Mucosa of descending colon (tissue), 3 donors: ENCODE measurements around the gene EDNRA. TPM values are rescaled to one million over a fixed set of nuclear protein-coding genes. Genes with fewer than 3 reads are reported as not detected.

Source experiments
- ATAC-seq: fragments of 200-7000 bp; cut with Tn5 transposase; one replicate; pipeline ENCODE4 v1.9.1; 2020; ENCODE audit warnings: mild to moderate bottlenecking, moderate library complexity
- DNase-seq, 3 donors: peaks; one replicate each; pipeline ENCODE4 v3.0.0-alpha.2; 2020
- H3K36me3 ChIP-seq: fragments of 200-600 bp; one replicate; pipeline ENCODE4 v1.8.0; 2021; ENCODE audit warnings: low read depth, mild to moderate bottlenecking
- H3K4me1 ChIP-seq: fragments of 200-600 bp; one replicate; pipeline ENCODE4 v1.8.0; 2021; ENCODE audit warnings: low read depth, mild to moderate bottlenecking
- H3K4me3 ChIP-seq: fragments of 200-600 bp; one replicate; pipeline ENCODE4 v1.8.0; 2021; ENCODE audit warnings: mild to moderate bottlenecking
- H3K9me3 ChIP-seq: fragments of 200-600 bp; one replicate; pipeline ENCODE4 v1.8.0; 2021; ENCODE audit warnings: mild to moderate bottlenecking
- CTCF ChIP-seq: fragments of 200-600 bp; IDR thresholded peaks from one replicate; pipeline ENCODE4 v1.8.0; 2022; ENCODE audit warnings: antibody characterized with exemption, mild to moderate bottlenecking
- intact Hi-C, 2 donors: fragments of 100-400 bp; cut with DNase I in 1 of 2; cut with micrococcal nuclease in 1 of 2; formaldehyde crosslinking; loops; one replicate each; pipeline versions ENCODE4 v1.11.0 to v1.11.1; 2022; cut with DNase I, micrococcal nuclease
- total RNA-seq, 3 donors: library from RNA; stranded (reverse); fragmentation: NEBNext Ultra II Directional in 2 of 3; extraction: Animal tissue kit (Norgen Biotek cat#: 25700) in 2 of 3; gene quantifications; one replicate each; pipeline versions ENCODE4 v1.2.1 to v1.2.4, GENCODE V29; 2021 to 2023
- donor health status: DM: no; HTN: no; CAD: no; lungs with moderate emphysema.
- donor health status: DM: no; HTN: no; CAD: no.
- donor health status: DM: no; HTN: yes; CAD: no.

Gene EDNRA
- total RNA-seq, 3 donors from 2014 or later, result 0.72 to 1.6 (median 1.6) TPM

- TF ChIP-seq CTCF, result no peak
- DNase-seq (no peak), ATAC-seq (no peak)
- intact Hi-C loops, result no loop called here
- H3K4me3 ChIP-seq, result no peak overlapping the region
- no peaks in the 10 kb centered on the region for H3K4me1 ChIP-seq
- no peaks in the 10 kb centered on the region for H3K36me3 ChIP-seq
- H3K9me3 ChIP-seq, result no peaks in the 10 kb centered on the region
These were observed 17.2 kb downstream of the EDNRA start for GRCh38 chr4:147498031-147498660.

- no peak for DNase-seq
- ATAC-seq, result no peak
- no peak for TF ChIP-seq CTCF
- no peaks in the 10 kb centered on the region for H3K36me3 ChIP-seq
- intact Hi-C loops, result no loop called here
- no peak overlapping the region for H3K4me3 ChIP-seq
- H3K4me1 ChIP-seq, result no peaks in the 10 kb centered on the region
- H3K9me3 ChIP-seq, result no peaks in the 10 kb centered on the region
These were observed 27.4 kb downstream of the EDNRA start for GRCh38 chr4:147508346-147508745.

GRCh38 chr4:147509386-147509785, 28.5 kb downstream of the EDNRA start:
- no peaks in the 10 kb centered on the region for H3K36me3 ChIP-seq
- no peaks in the 10 kb centered on the region for H3K9me3 ChIP-seq
- no peak for TF ChIP-seq CTCF
- intact Hi-C loops, result no loop called here
- no peaks in the 10 kb centered on the region for H3K4me1 ChIP-seq
- H3K4me3 ChIP-seq, result no peak overlapping the region
- ATAC-seq (no peak), DNase-seq (no peak)

- Histone ChIP-seq H3K9me3 (no peaks in the 10 kb centered on the region), H3K4me1 (no peaks in the 10 kb centered on the region), H3K4me3 (no peak overlapping the region), H3K36me3 (no peaks in the 10 kb centered on the region)
- DNase-seq (no peak), ATAC-seq (no peak)
- no peak for TF ChIP-seq CTCF
- intact Hi-C loops, result no loop called here
These were observed 30.2 kb downstream of the EDNRA start for GRCh38 chr4:147510962-147511668.

GRCh38 chr4:147513091-147513490, 32.2 kb downstream of the EDNRA start:
- intact Hi-C loops, result no loop called here
- no peaks in the 10 kb centered on the region for H3K36me3 ChIP-seq
- no peaks in the 10 kb centered on the region for H3K9me3 ChIP-seq
- ATAC-seq (no peak), DNase-seq (no peak)
- H3K4me1 ChIP-seq, result no peaks in the 10 kb centered on the region
- no peak for TF ChIP-seq CTCF
- no peak overlapping the region for H3K4me3 ChIP-seq
